ENCODE results near the gene IARS2.
"Not testable (repeated sequence)": the region's sequence is repeated elsewhere in the genome, so short reads cannot be mapped to it uniquely, and the experiment has no call there.

The IARS2 gene

GRCh38 chr1:220094016-220094911 is at the start of gene IARS2:
TSS of gene IARS2 (plus strand) at chr1:220094132. CDS start at chr1:220094217, 85 bp downstream.
- peak; percentile 87 to 96 (median 93) for DNase-seq

DNA sequence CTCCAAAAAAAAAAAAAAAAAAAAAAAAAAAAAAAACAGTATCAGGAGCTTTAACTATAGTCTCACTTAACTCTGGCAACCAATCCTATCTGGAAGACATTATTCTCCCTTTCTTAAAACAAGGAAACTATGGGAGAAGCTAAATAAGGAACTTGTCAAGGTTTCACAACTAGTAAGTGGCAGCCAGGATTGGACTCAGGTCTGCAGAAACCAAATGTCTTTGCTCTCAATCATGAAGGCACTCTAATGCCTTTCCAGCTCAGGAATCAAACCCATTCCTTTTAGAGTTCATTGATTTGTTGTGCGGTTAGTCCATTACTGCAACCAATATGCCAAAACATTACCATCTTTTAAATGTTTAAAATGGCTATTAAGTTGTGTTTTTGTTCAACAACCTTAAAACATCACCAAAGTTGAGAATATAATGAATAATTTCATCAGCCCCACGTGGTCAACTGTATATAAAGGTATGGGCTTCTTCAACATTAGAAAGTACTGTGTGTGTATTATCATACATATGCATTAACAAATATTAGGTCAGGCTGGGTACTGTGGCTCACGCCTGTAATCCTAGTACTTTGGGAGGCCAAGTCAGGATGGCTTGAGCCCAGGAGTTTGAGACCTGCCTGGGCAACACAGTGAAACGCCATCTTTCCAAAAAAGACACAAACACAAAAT is 49.1 kb upstream of the IARS2 start:
- DNase-seq: peak; percentile 29 to 50 (median 46)

DNA sequence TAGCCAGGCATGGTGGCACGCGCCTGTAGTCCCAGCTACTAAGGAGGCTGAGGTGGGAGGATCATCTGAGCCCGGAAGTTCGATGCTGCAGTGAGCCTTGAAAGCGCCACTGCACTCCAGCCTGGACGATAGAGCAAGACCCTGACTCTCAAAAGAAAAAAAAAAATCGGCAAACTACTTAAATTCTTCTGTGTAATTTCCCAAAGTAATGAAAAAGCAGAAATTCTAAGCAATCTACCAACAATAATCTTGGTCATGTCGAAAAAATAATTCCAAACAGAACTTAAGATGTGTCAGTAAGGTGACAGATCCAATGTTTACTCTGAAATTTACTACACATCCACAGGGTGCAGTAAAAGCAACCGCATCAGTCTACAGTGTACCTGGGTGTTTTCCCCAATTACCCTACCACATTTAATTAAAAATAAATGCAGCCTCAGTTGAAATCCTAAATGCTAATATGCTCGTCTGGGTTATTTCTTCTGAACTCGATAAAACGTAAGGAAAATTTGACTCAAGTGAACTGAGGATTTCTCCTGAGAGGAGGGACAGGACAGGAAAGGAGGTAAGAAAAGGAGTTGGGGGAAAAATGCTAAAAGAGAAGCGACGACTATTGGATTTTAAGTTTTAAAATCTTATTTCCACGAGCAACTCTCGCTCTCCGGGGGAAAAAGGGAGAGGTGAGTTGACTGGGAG is 48.4 kb upstream of the IARS2 start:
- no peak for DNase-seq

GRCh38 chr1:220046052-220046930 is 47.6 kb upstream of the IARS2 start, which contains the start of gene EPRS1:
TSS of gene EPRS1 (minus strand) at chr1:220046505. CDS start at chr1:220046388, 117 bp downstream.
- DNase-seq: peak; percentile 97 to 98 (median 97)

DNA sequence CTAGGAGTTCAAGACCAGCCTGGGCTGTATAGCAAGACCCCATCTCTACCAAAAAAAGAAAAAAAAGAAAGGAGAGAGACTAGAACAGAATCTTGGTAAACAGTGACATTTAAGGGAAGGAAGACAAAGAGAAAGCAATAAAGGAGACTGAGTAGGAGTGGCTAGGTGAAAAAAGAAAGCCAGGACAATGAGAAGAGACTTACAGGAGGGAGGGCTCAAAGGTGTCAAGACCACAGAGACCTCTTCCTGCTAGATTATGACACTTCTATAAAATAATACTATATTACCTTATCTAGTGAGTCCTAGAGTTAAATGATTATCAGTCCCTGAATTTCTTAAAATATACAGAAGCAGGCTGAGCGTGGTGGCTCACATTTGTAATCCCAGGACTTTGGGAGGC is 37.6 kb upstream of the IARS2 start:
- no peak for DNase-seq

DNA sequence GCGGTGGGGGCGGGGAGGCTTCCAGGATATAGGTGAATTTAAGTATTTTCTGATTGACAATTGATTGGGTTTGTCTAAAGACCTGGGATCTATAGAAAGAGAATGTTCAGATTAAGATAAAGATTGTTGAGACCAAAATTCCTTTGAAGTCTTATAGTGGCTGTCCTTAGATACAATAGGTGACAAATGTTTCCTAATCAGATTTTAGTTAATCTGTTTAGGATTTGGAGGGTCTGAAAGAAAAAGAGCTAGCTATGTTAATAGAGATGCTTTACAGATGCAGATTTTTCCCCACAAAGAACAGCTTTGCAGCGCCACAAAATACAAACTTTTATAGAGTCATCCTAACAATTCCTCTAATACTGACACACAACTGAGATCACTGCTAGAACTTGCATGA is 33.1 kb upstream of the IARS2 start:
- no peak for DNase-seq

DNA sequence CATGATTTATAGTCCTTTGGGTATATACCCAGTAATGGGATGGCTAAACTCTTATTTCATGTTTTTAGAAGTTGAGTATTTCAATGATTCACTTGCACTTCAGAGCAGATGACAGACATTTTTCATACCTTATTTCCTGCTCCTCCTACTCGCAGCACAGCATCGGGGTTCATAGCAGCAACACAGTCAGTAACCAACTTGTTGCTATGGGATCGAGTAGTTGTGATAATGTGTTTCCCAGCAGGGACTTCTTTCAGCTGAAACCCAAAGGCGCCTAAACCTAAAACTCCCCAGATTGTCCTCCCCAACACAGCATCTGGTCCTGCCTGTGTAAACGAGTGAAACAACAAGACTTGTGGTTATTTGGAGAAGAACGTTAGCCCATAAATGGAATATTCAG is 31.3 kb upstream of the IARS2 start:
- DNase-seq: no peak

DNA sequence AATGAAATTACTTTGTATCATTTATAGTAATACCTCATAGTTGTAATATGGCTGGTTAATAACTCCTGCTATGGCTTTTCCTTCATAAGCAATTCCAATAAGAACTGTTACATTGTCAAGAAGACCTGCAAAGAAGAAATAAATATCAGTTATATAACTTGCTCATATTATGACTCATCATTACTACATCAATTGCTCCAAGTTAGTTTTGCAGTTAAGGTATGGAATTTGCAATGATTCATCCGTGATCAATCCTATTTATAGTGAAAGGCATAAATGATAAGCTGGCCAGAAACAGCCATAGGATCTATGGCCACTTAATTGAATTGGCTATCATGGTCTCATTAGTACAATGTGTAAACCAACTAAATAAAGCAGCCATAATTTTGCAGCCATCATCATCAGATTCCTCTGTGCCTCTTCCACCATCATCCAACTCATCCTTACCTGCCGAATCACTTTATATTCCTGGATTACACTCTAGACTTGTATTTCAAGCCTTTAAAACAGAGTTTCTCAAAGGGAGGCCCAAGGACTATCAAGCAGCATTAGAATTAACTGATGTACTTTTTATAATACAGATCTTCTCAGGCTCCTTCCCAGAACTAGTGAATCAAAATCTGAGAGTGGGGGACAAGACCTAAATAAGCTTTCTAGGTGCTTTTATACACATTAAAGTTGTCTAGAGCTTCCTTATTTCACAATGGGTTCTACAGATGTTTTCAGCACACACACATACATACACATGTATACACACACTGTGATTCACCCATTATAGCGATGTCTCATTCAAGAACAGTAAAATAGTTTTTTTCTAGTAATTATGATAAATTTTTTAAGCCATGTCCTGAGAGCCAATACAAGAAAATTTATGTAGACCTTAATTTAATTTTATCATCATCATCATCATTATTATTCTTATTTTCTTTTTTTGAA is 26.4 kb upstream of the IARS2 start:
- no peak for DNase-seq

GRCh38 chr1:220076861-220077762 is 16.8 kb upstream of the IARS2 start:
- no peak for DNase-seq

GRCh38 chr1:220077887-220078286 is 16.0 kb upstream of the IARS2 start:
- DNase-seq: no peak

DNA sequence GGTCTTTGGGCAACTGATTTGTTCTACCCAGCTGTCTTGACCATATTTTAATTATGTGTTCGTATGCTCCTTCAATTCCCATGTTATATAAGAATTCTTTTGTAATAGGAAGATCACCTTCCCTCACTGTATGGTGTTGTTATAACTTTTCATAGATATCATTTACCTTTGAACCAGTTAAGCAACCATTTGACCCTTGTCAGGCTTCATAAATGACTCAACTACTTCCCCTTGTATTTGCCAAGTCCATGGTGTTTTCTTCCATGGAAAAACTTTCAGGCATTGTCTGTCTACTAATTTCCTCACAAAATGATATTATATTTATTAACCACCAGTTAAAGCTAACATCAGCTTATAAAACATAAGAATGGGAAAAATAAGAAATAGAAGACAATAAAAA is 9.5 kb upstream of the IARS2 start:
- DNase-seq: peak in 2 of 3 donors; percentile 22 to 26

- not testable (repeated sequence) for DNase-seq
Measured at GRCh38 chr1:220086261-220086686, 7.7 kb upstream of the IARS2 start.

GRCh38 chr1:220089650-220090556 is 4.0 kb upstream of the IARS2 start, which contains the start of gene BPNT1:
TSS of gene BPNT1 (minus strand) at chr1:220089788. CDS start at chr1:220079846, 9,942 bp downstream.
- DNase-seq: peak; percentile 95 to 97 (median 97)

- DNase-seq: no peak
Measured at GRCh38 chr1:220092694-220093093, 1.2 kb upstream of the IARS2 start.

DNA sequence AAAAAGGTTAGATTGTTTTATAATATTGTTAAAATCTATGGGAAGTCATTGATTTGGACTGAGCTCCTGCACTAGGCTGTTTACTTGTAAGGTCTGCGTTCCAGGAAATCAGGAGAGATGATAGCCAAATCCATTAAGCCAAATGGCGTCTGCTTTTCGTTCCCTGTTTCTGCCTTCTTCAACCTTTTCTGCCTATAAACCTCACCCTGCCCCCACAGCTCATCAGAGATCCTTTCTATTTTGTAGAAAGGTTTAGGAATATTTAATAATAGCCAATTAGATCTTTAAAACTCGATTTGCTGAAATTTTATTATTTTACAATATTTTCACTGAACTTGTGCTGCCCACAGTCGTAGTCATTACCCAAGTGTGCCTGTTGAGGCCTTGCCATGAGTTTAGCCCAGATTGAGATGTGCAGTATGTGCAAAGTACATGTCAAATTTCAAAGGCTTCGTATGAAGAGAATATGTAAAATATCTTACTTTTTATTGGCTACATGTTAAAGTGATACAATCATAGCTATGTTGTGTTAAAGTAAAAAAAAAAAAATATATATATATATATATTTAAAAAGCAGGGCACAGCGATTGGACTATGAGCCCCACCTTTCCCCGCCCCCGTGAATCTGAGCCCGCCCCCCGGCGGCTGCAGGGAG is 444 bp upstream of the IARS2 start:
- DNase-seq: no peak

- DNase-seq: no peak
Measured at GRCh38 chr1:220099826-220100225, 5.9 kb downstream of the IARS2 start.

- DNase-seq: not testable (repeated sequence)
Measured at GRCh38 chr1:220110473-220110872, 16.5 kb downstream of the IARS2 start.

GRCh38 chr1:220112600-220112999 is 18.7 kb downstream of the IARS2 start:
- DNase-seq: not testable (repeated sequence)
